Measurements from ENCODE around the gene SACS. TPM values are rescaled to one million over a fixed set of nuclear protein-coding genes. Genes with fewer than 3 reads are reported as not detected.

Gene SACS
- total RNA-seq, 1 experiment from 2014 or later, result 33.4 TPM

GRCh38 chr13:23469951-23470421 lies 36.5 kb upstream of the SACS start:
- intact Hi-C loops (cut with micrococcal nuclease), result loop anchor here (5.0 to 10.0 kb wide), 2 partner anchors 107 to 755 kb away; no protein-coding TSS in a partner anchor
- Histone ChIP-seq H3K4me3 (replicated peaks in 1 of 2; ENCODE audit: low read depth in 1 of 2, low read length in 2 of 2) (no peak overlapping the region), H3K4me1 (ENCODE audit: control insufficient read depth in 1 of 2, insufficient read depth in 2 of 2, low read length in 2 of 2) (peaks cover 7 to 11% of the 10 kb centered on the region in 2 experiments; a peak in 2 of 4 replicates), H3K4me2 (ENCODE audit: low read length) (no peak overlapping the region), H2AFZ (ENCODE audit: low read depth, low read length, poor library complexity, severe bottlenecking) (no peak overlapping the region), H3K36me3 (ENCODE audit: control insufficient read depth in 1 of 2, insufficient read depth in 2 of 2, low read length in 2 of 2) (no peaks in the 10 kb centered on the region), H3K9me2 (ENCODE audit: insufficient read depth) (no peaks in the 10 kb centered on the region), H3K9me3 (ENCODE audit: control insufficient read depth in 1 of 2, insufficient read depth in 1 of 2, low read depth in 1 of 2, low read length in 2 of 2) (no peaks in the 10 kb centered on the region), H3K9ac (ENCODE audit: low read length) (no peak overlapping the region), H3K27me3 (ENCODE audit: insufficient read depth, low read length) (peaks cover 7% of the 10 kb centered on the region), H3K79me2 (ENCODE audit: insufficient read depth, low read length) (no peaks in the 10 kb centered on the region), H3K27ac (ENCODE audit: low read depth, low read length) (no peak overlapping the region), H4K20me1 (ENCODE audit: insufficient read depth) (no peaks in the 10 kb centered on the region)
- DNase-seq (ENCODE audit: low read depth, low spot score) (no peak), ATAC-seq (no peak)
- ChIA-PET RAD21 (ENCODE audit: low non-redundant PET in 1 of 2, low total read pairs in 2 of 2, uncharacterized antibody in 2 of 2, unreplicated experiment in 2 of 2) (no interaction called here), POLR2A (no interaction called here), CTCF (no interaction called here)
- no TSS peak for BruUV-seq (replicated peaks)
- no peak for TF ChIP-seq ELF1 (IDR thresholded peaks at IDR 0.05; ENCODE audit: borderline replicate concordance, low read depth)
- no peak for TF ChIP-seq ZFX (IDR thresholded peaks at IDR 0.05)
- no peak for TF ChIP-seq SRF (IDR thresholded peaks at IDR 0.05; ENCODE audit: low read depth)
- no peak for TF ChIP-seq MAX (IDR thresholded peaks at IDR 0.05)
- no peak for TF ChIP-seq EZH2 (IDR thresholded peaks at IDR 0.05)
- no peak for TF ChIP-seq JUND (IDR thresholded peaks at IDR 0.05)
- TF ChIP-seq ZBTB33 (IDR thresholded peaks at IDR 0.05; ENCODE audit: extremely low read depth, insufficient replicate concordance, low read length), result no peak
- TF ChIP-seq POLR2A (IDR thresholded peaks at IDR 0.05; ENCODE audit: borderline replicate concordance, extremely low read depth, insufficient read depth, insufficient read length), result no peak
- no peak for TF ChIP-seq TCF7L2 (IDR thresholded peaks at IDR 0.05; ENCODE audit: borderline replicate concordance, extremely low read depth, insufficient read depth, insufficient read length)
- TF ChIP-seq REST (IDR thresholded peaks at IDR 0.05; ENCODE audit: low read depth), result no peak
